Brain microvascular endothelial cell (primary cell): ENCODE data around the gene SRF.
A peak's percentile ranks its signal among the peaks of the same experiment; 100 is the strongest.

Experiments
- DNase-seq: peaks from one replicate; pipeline ENCODE4 v3.0.0-alpha.2; 2020
- H3K27ac ChIP-seq: fragments of 250-450 bp; sonication (Bioruptor Pico); 2 replicates; pipeline ENCODE4 v1.5.1; 2020; ENCODE audit warnings: mild to moderate bottlenecking, moderate library complexity
- H3K27me3 ChIP-seq: fragments of 250-450 bp; sonication (Bioruptor Pico); replicated peaks from 2 replicates; pipeline ENCODE4 v1.5.1; 2020; ENCODE audit warnings: mild to moderate bottlenecking
- H3K36me3 ChIP-seq: fragments of 250-450 bp; sonication (Bioruptor Pico); replicated peaks from 2 replicates; pipeline ENCODE4 v1.5.1; 2020; ENCODE audit warnings: mild to moderate bottlenecking
- H3K4me3 ChIP-seq: 2 replicates; pipeline ENCODE4 v1.5.1; 2011; ENCODE audit warnings: low read depth, mild to moderate bottlenecking, control low read depth, low read length, moderate library complexity
- in situ Hi-C: cut with HindIII; loops from 2 replicates; pipeline ENCODE4 v1.10.0; 2017; ENCODE audit warnings: low sequenced_read_pairs, low pct_ligation_motif_present
- TF ChIP-seq, protein P1 (sequence below): IDR thresholded peaks from 2 replicates; pipeline ENCODE4 v1.5.1; 2011; ENCODE audit warnings: low read depth, mild to moderate bottlenecking, moderate library complexity, low read length, control low read depth, inconsistent platforms; ENCODE audit errors: missing control alignments

Gene SRF

DNA sequence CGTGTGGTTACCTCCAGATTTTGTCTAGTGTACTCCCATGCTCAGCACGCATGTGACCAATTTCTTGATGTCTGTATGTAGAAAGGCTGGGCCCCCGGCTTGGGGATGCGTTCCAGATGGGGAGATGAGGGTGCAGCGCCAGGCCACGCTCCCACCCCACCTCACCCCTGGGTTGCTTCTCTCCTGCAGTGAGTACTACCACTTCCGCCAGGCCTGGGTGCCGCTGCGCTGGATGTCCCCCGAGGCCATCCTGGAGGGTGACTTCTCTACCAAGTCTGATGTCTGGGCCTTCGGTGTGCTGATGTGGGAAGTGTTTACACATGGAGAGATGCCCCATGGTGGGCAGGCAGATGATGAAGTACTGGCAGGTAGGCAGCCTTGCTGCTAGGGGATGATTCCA is 11.5 kb upstream of the SRF start:
- in situ Hi-C loops: no loop called here
- Histone ChIP-seq H3K4me3 (no peak overlapping the region), H3K27me3 (no peaks in the 10 kb centered on the region), H3K36me3 (peaks cover 9% of the 10 kb centered on the region), H3K27ac (no peak overlapping the region)
- no peak for DNase-seq
- TF ChIP-seq, protein P1, sequence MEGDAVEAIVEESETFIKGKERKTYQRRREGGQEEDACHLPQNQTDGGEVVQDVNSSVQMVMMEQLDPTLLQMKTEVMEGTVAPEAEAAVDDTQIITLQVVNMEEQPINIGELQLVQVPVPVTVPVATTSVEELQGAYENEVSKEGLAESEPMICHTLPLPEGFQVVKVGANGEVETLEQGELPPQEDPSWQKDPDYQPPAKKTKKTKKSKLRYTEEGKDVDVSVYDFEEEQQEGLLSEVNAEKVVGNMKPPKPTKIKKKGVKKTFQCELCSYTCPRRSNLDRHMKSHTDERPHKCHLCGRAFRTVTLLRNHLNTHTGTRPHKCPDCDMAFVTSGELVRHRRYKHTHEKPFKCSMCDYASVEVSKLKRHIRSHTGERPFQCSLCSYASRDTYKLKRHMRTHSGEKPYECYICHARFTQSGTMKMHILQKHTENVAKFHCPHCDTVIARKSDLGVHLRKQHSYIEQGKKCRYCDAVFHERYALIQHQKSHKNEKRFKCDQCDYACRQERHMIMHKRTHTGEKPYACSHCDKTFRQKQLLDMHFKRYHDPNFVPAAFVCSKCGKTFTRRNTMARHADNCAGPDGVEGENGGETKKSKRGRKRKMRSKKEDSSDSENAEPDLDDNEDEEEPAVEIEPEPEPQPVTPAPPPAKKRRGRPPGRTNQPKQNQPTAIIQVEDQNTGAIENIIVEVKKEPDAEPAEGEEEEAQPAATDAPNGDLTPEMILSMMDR: no peak

DNA sequence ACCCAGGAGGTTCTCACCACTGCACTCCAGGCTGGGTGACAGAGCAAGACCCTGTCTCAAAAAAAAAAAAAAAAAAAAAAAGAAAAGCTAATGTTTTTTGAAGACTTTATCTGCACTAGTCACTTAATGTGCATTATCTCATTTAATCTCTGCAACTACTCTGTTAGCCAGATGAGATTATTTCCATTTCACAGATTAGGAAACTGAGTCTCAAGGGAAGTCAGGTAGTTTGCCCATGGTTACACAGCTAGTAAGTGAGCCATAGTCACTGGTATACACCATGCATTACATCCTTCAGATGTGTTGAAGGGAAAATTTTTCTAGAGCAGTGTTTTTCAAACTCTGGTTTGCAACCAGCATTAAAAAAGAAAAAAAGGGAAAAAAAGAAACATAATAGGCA is 7.2 kb upstream of the SRF start:
- no peak overlapping the region for H3K4me3 ChIP-seq
- no peak for DNase-seq
- in situ Hi-C loops: no loop called here

DNA sequence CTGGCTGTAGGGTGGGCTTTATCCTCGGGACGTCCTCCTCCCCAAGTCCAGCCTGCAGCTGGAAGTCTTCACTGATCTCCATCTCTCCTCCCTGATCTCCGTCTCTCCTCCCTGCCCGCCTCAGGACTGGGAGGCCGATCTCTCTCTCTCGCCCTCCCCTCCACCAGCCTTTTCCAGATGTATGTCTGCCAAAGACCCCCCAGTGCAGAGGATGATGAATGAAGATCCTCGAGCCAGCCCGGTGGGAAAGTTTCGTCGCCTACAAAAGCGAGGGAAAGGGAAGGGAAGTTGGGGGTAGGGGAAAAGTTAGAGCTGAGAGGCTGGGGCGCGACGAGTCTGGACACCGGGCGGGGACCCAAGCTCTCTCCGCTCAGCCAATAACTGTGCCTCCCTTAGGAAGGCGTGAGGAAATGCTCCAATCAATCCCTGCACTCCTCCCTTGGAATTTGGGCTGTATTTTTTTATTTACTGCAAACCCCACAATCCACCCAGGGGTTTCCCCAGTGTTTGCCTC is 595 bp upstream of the SRF start:
- H3K4me3 ChIP-seq: peak overlapping the region; percentile 96
- H3K27me3 ChIP-seq: no peaks in the 10 kb centered on the region
- peaks cover 8% of the 10 kb centered on the region for H3K36me3 ChIP-seq
- TF ChIP-seq, protein P1: no peak
- DNase-seq: peak; percentile 79
- H3K27ac ChIP-seq: peak overlapping the region; percentile 88
- in situ Hi-C loops: no loop called here

More for the DNA sequence above, 7.2 kb upstream of the SRF start:
- H3K36me3 ChIP-seq: peaks cover 9% of the 10 kb centered on the region
- no peak overlapping the region for H3K27ac ChIP-seq
- H3K27me3 ChIP-seq: no peaks in the 10 kb centered on the region
- TF ChIP-seq, protein P1: no peak

DNA sequence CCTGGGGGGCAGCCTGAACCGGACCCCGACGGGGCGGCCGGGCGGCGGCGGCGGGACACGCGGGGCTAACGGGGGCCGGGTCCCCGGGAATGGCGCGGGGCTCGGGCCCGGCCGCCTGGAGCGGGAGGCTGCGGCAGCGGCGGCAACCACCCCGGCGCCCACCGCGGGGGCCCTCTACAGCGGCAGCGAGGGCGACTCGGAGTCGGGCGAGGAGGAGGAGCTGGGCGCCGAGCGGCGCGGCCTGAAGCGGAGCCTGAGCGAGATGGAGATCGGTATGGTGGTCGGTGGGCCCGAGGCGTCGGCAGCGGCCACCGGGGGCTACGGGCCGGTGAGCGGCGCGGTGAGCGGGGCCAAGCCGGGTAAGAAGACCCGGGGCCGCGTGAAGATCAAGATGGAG is 636 bp downstream of the SRF start:
- no peak for DNase-seq

DNA sequence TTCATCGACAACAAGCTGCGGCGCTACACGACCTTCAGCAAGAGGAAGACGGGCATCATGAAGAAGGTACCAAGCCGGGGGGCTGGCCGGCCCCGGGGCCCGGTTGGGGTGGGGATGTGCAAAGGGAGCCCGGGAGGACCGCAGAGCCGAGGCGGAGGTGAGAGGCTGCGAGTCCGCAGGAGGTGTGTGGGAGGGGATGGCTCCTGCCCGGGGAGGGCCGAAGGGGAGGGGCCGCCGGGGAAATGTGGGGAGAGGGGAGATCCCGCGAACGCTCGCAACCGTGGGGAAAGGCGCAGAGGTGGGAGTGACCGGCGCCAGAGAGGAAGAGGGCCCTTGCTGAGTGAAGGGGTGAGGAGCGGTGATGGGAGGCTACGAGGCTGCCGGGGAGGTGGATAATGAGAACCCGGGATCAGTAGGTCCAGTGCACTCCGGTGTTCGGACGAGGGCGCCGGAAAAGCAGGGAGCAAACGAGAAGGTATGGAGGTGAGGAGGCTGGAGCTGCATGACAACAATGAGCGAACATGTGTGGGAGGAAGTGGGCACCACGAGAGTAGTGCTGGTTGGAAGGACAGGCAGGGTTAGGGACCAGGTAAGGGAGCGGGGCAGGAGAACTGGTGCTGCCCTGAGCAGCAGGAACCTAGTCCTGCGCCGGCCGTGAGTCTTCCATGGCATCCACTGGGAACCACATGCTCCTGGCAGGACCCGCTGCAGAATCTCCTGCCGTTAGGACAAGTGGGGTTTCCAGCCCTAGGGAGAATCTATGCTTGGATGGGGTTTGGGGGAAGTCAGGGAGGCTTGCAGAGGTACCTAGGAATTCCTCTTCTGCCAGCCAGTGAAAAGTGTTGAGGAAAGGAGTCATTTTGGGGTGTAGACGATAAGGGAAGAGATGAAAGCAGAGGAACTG is 1.3 kb downstream of the SRF start:
- TF ChIP-seq, protein P1: no peak
- peak overlapping the region; percentile 88 for H3K27ac ChIP-seq
- H3K36me3 ChIP-seq: peaks cover 22% of the 10 kb centered on the region
- H3K4me3 ChIP-seq: peak overlapping the region; percentile 96
- in situ Hi-C loops: no loop called here
- no peaks in the 10 kb centered on the region for H3K27me3 ChIP-seq
- DNase-seq: peak; percentile 10

More for the DNA sequence above, 636 bp downstream of the SRF start:
- Histone ChIP-seq H3K27me3 (no peaks in the 10 kb centered on the region), H3K27ac (peak overlapping the region; percentile 88), H3K36me3 (peaks cover 20% of the 10 kb centered on the region), H3K4me3 (peak overlapping the region; percentile 96)
- in situ Hi-C loops: no loop called here
- TF ChIP-seq, protein P1: no peak
